HG02840 (cell line): ENCODE measurements around the gene KIF4A.
"Not testable (repeated sequence)": the region's sequence is repeated elsewhere in the genome, so short reads cannot be mapped to it uniquely, and the experiment has no call there.

Experiments used
- ATAC-seq: cut with Tn5 transposase; IDR thresholded peaks from one replicate; pipeline ENCODE4 v1.9.1; 2021; ENCODE audit warnings: mild to moderate bottlenecking, moderate library complexity, moderate number of reproducible peaks; ENCODE audit not compliant: unreplicated experiment, low FRiP score

The KIF4A gene

GRCh38 chrX:70354716-70355115 is 64.8 kb downstream of the KIF4A start:
- ATAC-seq: no peak

- no peak for ATAC-seq
These were observed 69.6 kb downstream of the KIF4A start for GRCh38 chrX:70359458-70359857.

GRCh38 chrX:70360366-70360765 is 70.5 kb downstream of the KIF4A start:
- ATAC-seq: no peak

GRCh38 chrX:70368731-70369130 is 78.8 kb downstream of the KIF4A start:
- ATAC-seq: not testable (repeated sequence)

- no peak for ATAC-seq
These were observed 96.3 kb downstream of the KIF4A start for GRCh38 chrX:70386235-70386634.

- no peak for ATAC-seq
These were observed 109.0 kb downstream of the KIF4A start for GRCh38 chrX:70398899-70399298.

- not testable (repeated sequence) for ATAC-seq
These were observed 110.3 kb downstream of the KIF4A start for GRCh38 chrX:70400181-70400580.

- ATAC-seq: no peak
These were observed 112.8 kb downstream of the KIF4A start for GRCh38 chrX:70402721-70403120.

GRCh38 chrX:70405003-70405402 is 115.1 kb downstream of the KIF4A start:
- ATAC-seq: no peak

- ATAC-seq: no peak
These were observed 121.0 kb downstream of the KIF4A start for GRCh38 chrX:70410921-70411320.

GRCh38 chrX:70411475-70411874 is 121.6 kb downstream of the KIF4A start:
- ATAC-seq: no peak

GRCh38 chrX:70421618-70422017 is 131.7 kb downstream of the KIF4A start:
- no peak for ATAC-seq

GRCh38 chrX:70422851-70423341 is 133.0 kb downstream of the KIF4A start, which contains the start of gene GDPD2:
TSS of gene GDPD2 (plus strand) at chrX:70423314. CDS start at chrX:70424985, 1,671 bp downstream.
- ATAC-seq: no peak

- ATAC-seq: no peak
These were observed 134.2 kb downstream of the KIF4A start for GRCh38 chrX:70423936-70424675.

GRCh38 chrX:70424801-70425200 is 134.9 kb downstream of the KIF4A start:
- ATAC-seq: no peak

GRCh38 chrX:70426286-70427278 is 136.7 kb downstream of the KIF4A start:
- no peak for ATAC-seq

GRCh38 chrX:70427365-70427764 is 137.5 kb downstream of the KIF4A start:
- ATAC-seq: no peak

- no peak for ATAC-seq
These were observed 139.9 kb downstream of the KIF4A start for GRCh38 chrX:70429759-70430158.

GRCh38 chrX:70432936-70433847 is 143.3 kb downstream of the KIF4A start:
- no peak for ATAC-seq

- peak; percentile 47 for ATAC-seq
These were observed 144.0 kb downstream of the KIF4A start for GRCh38 chrX:70433848-70434351.
